Measurements from ENCODE around the gene NKAIN4. TPM values are rescaled to one million over a fixed set of nuclear protein-coding genes. Genes with fewer than 3 reads are reported as not detected.
A peak's percentile ranks its signal among the peaks of the same experiment; 100 is the strongest.
"Not testable (repeated sequence)": the region's sequence is repeated elsewhere in the genome, so short reads cannot be mapped to it uniquely, and the experiment has no call there.

NKAIN4 gene
- total and polyA plus RNA-seq, 2 experiments from 2014 or later: 13.5 to 21.0 TPM

DNA sequence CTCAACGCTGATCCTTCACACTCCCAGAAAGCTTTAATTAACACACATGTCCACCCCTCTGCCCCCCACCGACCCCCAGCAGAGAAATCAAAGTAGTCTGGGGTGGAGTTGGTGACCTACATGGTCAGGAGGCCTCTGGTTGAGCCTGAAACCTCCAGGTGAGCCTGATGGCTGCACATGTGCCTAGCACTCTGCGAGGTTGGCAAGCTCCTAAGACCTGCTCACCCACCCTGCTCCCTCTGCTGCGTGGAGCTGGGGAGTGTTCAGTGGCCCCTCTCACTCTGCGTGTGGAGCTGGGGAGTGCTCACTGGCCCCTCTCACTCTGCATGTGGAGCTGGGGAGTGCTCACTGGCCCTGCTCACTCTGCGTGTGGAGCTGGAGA is 30.4 kb downstream of the NKAIN4 start:
- Histone ChIP-seq H3K4me2 (no peak overlapping the region), H2AFZ (no peak overlapping the region), H3K9me2 (replicated peaks; ENCODE audit: insufficient read depth) (no peaks in the 10 kb centered on the region), H3K27me3 (no peaks in the 10 kb centered on the region), H3K4me1 (ENCODE audit: insufficient read depth) (peaks cover 8% of the 10 kb centered on the region), H3K36me3 (replicated peaks; ENCODE audit: insufficient read depth, low read depth) (no peaks in the 10 kb centered on the region), H3K9me3 (ENCODE audit: low read depth) (no peaks in the 10 kb centered on the region), H4K20me1 (ENCODE audit: insufficient read depth, poor library complexity, severe bottlenecking) (no peaks in the 10 kb centered on the region), H3K4me3 (no peak overlapping the region), H3K79me2 (no peaks in the 10 kb centered on the region), H3K27ac (no peak overlapping the region)
- TF ChIP-seq, protein P1, sequence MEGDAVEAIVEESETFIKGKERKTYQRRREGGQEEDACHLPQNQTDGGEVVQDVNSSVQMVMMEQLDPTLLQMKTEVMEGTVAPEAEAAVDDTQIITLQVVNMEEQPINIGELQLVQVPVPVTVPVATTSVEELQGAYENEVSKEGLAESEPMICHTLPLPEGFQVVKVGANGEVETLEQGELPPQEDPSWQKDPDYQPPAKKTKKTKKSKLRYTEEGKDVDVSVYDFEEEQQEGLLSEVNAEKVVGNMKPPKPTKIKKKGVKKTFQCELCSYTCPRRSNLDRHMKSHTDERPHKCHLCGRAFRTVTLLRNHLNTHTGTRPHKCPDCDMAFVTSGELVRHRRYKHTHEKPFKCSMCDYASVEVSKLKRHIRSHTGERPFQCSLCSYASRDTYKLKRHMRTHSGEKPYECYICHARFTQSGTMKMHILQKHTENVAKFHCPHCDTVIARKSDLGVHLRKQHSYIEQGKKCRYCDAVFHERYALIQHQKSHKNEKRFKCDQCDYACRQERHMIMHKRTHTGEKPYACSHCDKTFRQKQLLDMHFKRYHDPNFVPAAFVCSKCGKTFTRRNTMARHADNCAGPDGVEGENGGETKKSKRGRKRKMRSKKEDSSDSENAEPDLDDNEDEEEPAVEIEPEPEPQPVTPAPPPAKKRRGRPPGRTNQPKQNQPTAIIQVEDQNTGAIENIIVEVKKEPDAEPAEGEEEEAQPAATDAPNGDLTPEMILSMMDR (IDR thresholded peaks at IDR 0.05; ENCODE audit: poor library complexity): no peak
- TF ChIP-seq EZH2phosphoT487 (IDR thresholded peaks at IDR 0.05; ENCODE audit: low read depth, severe bottlenecking, unreplicated experiment): no peak
- no peak for TF ChIP-seq EZH2 (IDR thresholded peaks at IDR 0.05; ENCODE audit: borderline replicate concordance)
- no peak for DNase-seq (ENCODE audit: low spot score)
- WGBS (ENCODE audit: low lambda C conversion rate, missing lambda C conversion rate): 82% methylated on average over 6 of the region's 6 CpGs

DNA sequence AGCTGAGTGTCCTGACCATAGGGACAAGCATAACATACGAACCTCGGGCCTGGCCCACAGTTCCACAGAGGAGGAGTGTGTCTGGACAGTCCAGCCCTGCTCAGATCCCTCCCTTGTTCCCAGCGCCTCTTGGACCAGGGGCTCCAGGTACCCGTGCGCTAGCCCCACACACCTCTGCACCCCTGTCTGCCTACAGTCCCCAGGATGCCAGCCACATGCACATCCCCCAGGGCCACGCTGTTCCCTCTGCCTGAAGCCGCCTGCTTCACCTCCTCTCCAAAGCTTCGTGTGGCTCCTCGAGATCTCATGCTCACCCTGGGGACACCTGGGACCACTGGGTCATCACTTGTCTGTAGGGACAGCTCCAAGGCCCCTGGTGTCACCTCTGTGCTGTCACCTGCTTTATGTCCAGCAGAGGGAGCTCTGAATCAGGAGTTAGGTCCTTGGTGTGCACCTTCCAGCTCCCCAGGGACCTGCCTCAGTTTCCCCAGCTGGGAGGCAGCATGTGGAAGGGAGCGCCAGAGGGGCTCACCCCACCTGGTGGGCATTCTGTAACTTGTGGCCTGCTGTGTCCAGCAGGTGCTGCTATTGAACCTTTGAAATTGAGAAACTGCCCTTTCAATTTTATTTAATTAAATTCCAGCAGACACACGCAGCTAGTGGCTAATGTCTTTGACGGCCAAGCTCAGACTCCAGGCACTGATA is 31.0 kb downstream of the NKAIN4 start:
- H3K9me2 ChIP-seq (replicated peaks; ENCODE audit: insufficient read depth): no peaks in the 10 kb centered on the region
- TF ChIP-seq, protein P1 (IDR thresholded peaks at IDR 0.05; ENCODE audit: poor library complexity): peak; percentile 74
- TF ChIP-seq EZH2phosphoT487 (IDR thresholded peaks at IDR 0.05; ENCODE audit: low read depth, severe bottlenecking, unreplicated experiment): no peak
- no peaks in the 10 kb centered on the region for H3K27me3 ChIP-seq
- no peaks in the 10 kb centered on the region for H3K9me3 ChIP-seq (ENCODE audit: low read depth)
- DNase-seq (ENCODE audit: low spot score): peak; percentile 72
- no peak overlapping the region for H3K4me3 ChIP-seq
- no peaks in the 10 kb centered on the region for H3K79me2 ChIP-seq
- peaks cover 8% of the 10 kb centered on the region for H3K4me1 ChIP-seq (ENCODE audit: insufficient read depth)
- no peak overlapping the region for H2AFZ ChIP-seq
- WGBS (ENCODE audit: low lambda C conversion rate, missing lambda C conversion rate): 56% methylated on average over 12 of the region's 12 CpGs
- H4K20me1 ChIP-seq (ENCODE audit: insufficient read depth, poor library complexity, severe bottlenecking): no peaks in the 10 kb centered on the region
- no peak overlapping the region for H3K27ac ChIP-seq
- H3K36me3 ChIP-seq (replicated peaks; ENCODE audit: insufficient read depth, low read depth): no peaks in the 10 kb centered on the region
- no peak overlapping the region for H3K4me2 ChIP-seq

DNA sequence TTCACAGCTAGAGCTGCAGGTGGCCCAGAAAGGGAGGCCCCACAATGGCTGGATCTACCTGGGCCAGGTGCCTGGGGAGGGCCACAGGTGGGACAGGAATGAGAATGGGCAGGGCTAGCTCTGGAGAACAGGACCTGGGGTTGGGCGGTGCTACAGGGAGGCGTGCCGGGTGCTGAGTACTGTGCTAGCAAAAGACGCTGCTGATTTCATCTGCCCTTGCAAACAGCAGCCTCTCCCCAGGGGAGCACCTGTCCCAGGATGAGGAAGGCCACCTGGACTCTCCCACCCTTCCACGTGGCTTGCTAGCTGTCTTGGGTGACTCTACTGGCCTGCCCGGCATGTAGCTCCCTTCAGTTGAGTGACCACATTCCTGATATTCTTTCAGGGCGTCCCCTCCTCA is 31.7 kb downstream of the NKAIN4 start:
- Histone ChIP-seq H3K79me2 (no peaks in the 10 kb centered on the region), H3K27me3 (no peaks in the 10 kb centered on the region), H3K4me2 (no peak overlapping the region), H3K4me1 (ENCODE audit: insufficient read depth) (peaks cover 8% of the 10 kb centered on the region), H3K4me3 (no peak overlapping the region), H3K9me2 (replicated peaks; ENCODE audit: insufficient read depth) (no peaks in the 10 kb centered on the region), H2AFZ (no peak overlapping the region), H4K20me1 (ENCODE audit: insufficient read depth, poor library complexity, severe bottlenecking) (no peaks in the 10 kb centered on the region), H3K27ac (no peak overlapping the region), H3K9me3 (ENCODE audit: low read depth) (no peaks in the 10 kb centered on the region), H3K36me3 (replicated peaks; ENCODE audit: insufficient read depth, low read depth) (no peaks in the 10 kb centered on the region)
- DNase-seq (ENCODE audit: low spot score): no peak
- 58% methylated on average over 7 of the region's 7 CpGs for WGBS (ENCODE audit: low lambda C conversion rate, missing lambda C conversion rate)
- TF ChIP-seq, protein P1 (IDR thresholded peaks at IDR 0.05; ENCODE audit: poor library complexity): no peak
- TF ChIP-seq EZH2phosphoT487 (IDR thresholded peaks at IDR 0.05; ENCODE audit: low read depth, severe bottlenecking, unreplicated experiment) (no peak), EZH2 (IDR thresholded peaks at IDR 0.05; ENCODE audit: borderline replicate concordance) (no peak)

DNA sequence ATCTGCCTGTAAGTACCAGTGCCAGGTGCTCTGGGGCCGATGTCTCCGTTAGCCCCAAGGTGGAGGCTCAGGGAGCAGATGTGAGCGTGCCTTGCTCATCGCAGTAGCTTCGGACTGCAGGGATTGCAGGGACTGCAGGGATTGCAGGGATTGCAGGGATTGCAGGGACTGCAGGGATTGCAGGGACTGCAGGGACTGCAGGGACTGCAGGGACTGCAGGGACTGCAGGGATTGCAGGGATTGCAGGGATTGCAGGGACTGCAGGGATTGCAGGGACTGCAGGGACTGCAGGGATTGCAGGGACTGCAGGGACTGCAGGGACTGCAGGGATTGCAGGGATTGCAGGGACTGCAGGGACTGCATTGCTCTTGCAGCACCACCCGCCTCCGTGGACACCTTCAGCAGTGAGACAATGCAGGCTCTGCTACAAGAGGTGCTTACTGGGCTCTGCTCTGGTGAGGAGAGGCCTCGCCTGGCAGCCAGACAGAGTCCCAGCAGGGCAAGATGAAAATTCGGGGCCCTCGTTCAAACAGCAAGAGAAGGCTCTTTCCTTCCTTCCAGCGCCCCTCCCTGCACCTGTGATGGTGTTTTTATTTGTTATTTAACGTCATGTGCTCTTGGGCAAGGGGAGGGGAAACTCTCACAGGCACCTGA is 32.7 kb downstream of the NKAIN4 start:
- H3K9me3 ChIP-seq (ENCODE audit: low read depth); DNase-seq (ENCODE audit: low spot score); H3K27me3 ChIP-seq; H3K36me3 ChIP-seq (replicated peaks; ENCODE audit: insufficient read depth, low read depth); H2AFZ ChIP-seq; H3K79me2 ChIP-seq; H3K4me2 ChIP-seq; H3K9me2 ChIP-seq (replicated peaks; ENCODE audit: insufficient read depth); H4K20me1 ChIP-seq (ENCODE audit: insufficient read depth, poor library complexity, severe bottlenecking); H3K27ac ChIP-seq; H3K4me3 ChIP-seq: not testable (repeated sequence)
- peaks cover 14% of the 10 kb centered on the region for H3K4me1 ChIP-seq (ENCODE audit: insufficient read depth)
- 75% methylated on average over 12 of the region's 12 CpGs for WGBS (ENCODE audit: low lambda C conversion rate, missing lambda C conversion rate)
